Ishikawa (cell line): ENCODE results near the gene TBC1D5.
A peak's percentile ranks its signal among the peaks of the same experiment; 100 is the strongest.

Experiments used
- CEBPB ChIP-seq: IDR thresholded peaks from 2 replicates; pipeline ENCODE4 v1.6.1; 2012
- CREB1 ChIP-seq: IDR thresholded peaks from 2 replicates; pipeline ENCODE4 v1.6.1; 2012; ENCODE audit warnings: low read depth
- EGR1 ChIP-seq: IDR thresholded peaks from 2 replicates; pipeline ENCODE4 v1.6.1; 2012
- EP300 ChIP-seq: IDR thresholded peaks from 2 replicates; pipeline ENCODE4 v1.6.1; 2012; ENCODE audit warnings: borderline replicate concordance
- FOXM1 ChIP-seq: IDR thresholded peaks from 2 replicates; pipeline ENCODE4 v1.6.1; 2012; ENCODE audit warnings: low read depth, borderline replicate concordance
- NFIC ChIP-seq: IDR thresholded peaks from 2 replicates; pipeline ENCODE4 v1.6.1; 2012
- RAD21 ChIP-seq: IDR thresholded peaks from 2 replicates; pipeline ENCODE4 v1.6.1; 2012; ENCODE audit warnings: low read depth
- TAF1 ChIP-seq: IDR thresholded peaks from 2 replicates; pipeline ENCODE4 v1.6.1; 2012; ENCODE audit warnings: low read depth, mild to moderate bottlenecking
- TCF12 ChIP-seq: IDR thresholded peaks from 2 replicates; pipeline ENCODE4 v1.6.1; 2012; ENCODE audit warnings: low read depth
- TEAD4 ChIP-seq: IDR thresholded peaks from 2 replicates; pipeline ENCODE4 v1.6.1; 2012
- YY1 ChIP-seq: IDR thresholded peaks from 2 replicates; pipeline ENCODE4 v1.6.1; 2012; ENCODE audit warnings: low read depth
- ZBTB7A ChIP-seq: IDR thresholded peaks from 2 replicates; pipeline ENCODE4 v1.6.1; 2012; ENCODE audit warnings: low read depth
- TF ChIP-seq, protein P1 (sequence below): IDR thresholded peaks from 2 replicates; pipeline ENCODE4 v1.6.1; 2012
- TF ChIP-seq, protein P2 (sequence below): IDR thresholded peaks from 2 replicates; pipeline ENCODE4 v1.6.1; 2012; ENCODE audit warnings: low read depth, mild to moderate bottlenecking
- TF ChIP-seq, protein P3 (sequence below): IDR thresholded peaks from 2 replicates; pipeline ENCODE4 v1.6.1; 2012

The TBC1D5 gene

GRCh38 chr3:17140670-17141505 is 601.5 kb downstream of the TBC1D5 start:
- TF ChIP-seq TEAD4, result no peak
- TF ChIP-seq RAD21, result peak; percentile 44; the same call in 1 of the 2 replicates
- TF ChIP-seq ZBTB7A, result no peak

- TF ChIP-seq NFIC (no peak), CREB1 (no peak), CEBPB (no peak)
- TF ChIP-seq, protein P1, sequence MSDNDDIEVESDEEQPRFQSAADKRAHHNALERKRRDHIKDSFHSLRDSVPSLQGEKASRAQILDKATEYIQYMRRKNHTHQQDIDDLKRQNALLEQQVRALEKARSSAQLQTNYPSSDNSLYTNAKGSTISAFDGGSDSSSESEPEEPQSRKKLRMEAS, result no peak
- TF ChIP-seq, protein P2, sequence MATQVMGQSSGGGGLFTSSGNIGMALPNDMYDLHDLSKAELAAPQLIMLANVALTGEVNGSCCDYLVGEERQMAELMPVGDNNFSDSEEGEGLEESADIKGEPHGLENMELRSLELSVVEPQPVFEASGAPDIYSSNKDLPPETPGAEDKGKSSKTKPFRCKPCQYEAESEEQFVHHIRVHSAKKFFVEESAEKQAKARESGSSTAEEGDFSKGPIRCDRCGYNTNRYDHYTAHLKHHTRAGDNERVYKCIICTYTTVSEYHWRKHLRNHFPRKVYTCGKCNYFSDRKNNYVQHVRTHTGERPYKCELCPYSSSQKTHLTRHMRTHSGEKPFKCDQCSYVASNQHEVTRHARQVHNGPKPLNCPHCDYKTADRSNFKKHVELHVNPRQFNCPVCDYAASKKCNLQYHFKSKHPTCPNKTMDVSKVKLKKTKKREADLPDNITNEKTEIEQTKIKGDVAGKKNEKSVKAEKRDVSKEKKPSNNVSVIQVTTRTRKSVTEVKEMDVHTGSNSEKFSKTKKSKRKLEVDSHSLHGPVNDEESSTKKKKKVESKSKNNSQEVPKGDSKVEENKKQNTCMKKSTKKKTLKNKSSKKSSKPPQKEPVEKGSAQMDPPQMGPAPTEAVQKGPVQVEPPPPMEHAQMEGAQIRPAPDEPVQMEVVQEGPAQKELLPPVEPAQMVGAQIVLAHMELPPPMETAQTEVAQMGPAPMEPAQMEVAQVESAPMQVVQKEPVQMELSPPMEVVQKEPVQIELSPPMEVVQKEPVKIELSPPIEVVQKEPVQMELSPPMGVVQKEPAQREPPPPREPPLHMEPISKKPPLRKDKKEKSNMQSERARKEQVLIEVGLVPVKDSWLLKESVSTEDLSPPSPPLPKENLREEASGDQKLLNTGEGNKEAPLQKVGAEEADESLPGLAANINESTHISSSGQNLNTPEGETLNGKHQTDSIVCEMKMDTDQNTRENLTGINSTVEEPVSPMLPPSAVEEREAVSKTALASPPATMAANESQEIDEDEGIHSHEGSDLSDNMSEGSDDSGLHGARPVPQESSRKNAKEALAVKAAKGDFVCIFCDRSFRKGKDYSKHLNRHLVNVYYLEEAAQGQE, result no peak
Observed at GRCh38 chr3:17138246-17139039, 604.0 kb downstream of the TBC1D5 start.

- TF ChIP-seq TCF12 (no peak), YY1 (no peak), FOXM1 (no peak), RAD21 (no peak), TAF1 (no peak), CEBPB (no peak), NFIC (no peak), EP300 (no peak), TEAD4 (no peak), ZBTB7A (no peak), EGR1 (no peak)
- TF ChIP-seq, protein P1, result no peak
- TF ChIP-seq, protein P2, result no peak
- TF ChIP-seq, protein P3, sequence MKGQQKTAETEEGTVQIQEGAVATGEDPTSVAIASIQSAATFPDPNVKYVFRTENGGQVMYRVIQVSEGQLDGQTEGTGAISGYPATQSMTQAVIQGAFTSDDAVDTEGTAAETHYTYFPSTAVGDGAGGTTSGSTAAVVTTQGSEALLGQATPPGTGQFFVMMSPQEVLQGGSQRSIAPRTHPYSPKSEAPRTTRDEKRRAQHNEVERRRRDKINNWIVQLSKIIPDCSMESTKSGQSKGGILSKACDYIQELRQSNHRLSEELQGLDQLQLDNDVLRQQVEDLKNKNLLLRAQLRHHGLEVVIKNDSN, result no peak
Observed at GRCh38 chr3:17137321-17137826, 605.1 kb downstream of the TBC1D5 start.

GRCh38 chr3:17136136-17136721 is 606.2 kb downstream of the TBC1D5 start:
- TF ChIP-seq EGR1, result no peak
- no peak for TF ChIP-seq EP300
- TF ChIP-seq, protein P3, result no peak
- TF ChIP-seq TAF1, result no peak
- no peak for TF ChIP-seq TCF12
- TF ChIP-seq RAD21, result no peak
- TF ChIP-seq TEAD4, result no peak
- no peak for TF ChIP-seq CEBPB
- no peak for TF ChIP-seq FOXM1
- no peak for TF ChIP-seq NFIC
- no peak for TF ChIP-seq YY1
- no peak for TF ChIP-seq CREB1
- TF ChIP-seq ZBTB7A, result no peak

DNA sequence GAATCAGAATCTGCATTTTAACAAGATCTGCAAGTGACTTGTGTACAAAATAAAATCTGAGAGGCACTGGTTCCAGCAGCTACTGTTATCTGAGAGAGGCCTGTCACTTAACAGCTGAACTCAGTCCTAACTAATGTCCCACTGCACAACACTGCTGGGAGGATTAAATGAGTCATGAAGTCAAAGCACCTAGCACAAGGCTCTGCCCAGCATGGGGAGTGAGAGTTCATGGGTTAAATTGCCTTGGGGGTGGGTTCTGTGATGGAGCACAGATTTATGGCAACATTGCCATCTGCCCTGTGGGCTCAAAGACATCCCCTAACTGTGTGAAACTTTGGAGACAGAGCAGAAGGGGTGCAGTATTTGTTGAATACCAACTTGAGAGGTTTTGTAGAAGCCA is 606.7 kb downstream of the TBC1D5 start:
- no peak for TF ChIP-seq CREB1
- no peak for TF ChIP-seq FOXM1
- no peak for TF ChIP-seq TCF12
- TF ChIP-seq RAD21, result no peak
- TF ChIP-seq EP300, result no peak
- no peak for TF ChIP-seq TEAD4
- no peak for TF ChIP-seq YY1
- TF ChIP-seq, protein P1, result no peak
